Right lobe of liver (tissue), 6 donors: ENCODE data around the gene MCIDAS. TPM values are rescaled to one million over a fixed set of nuclear protein-coding genes. Genes with fewer than 3 reads are reported as not detected.

Experiments
- ATAC-seq, 4 donors: fragments of 200-7000 bp; cut with Tn5 transposase; one replicate each; pipeline ENCODE4 v1.9.1; 2020; ENCODE audit warnings: mild to moderate bottlenecking in 4 of 4, moderate library complexity in 4 of 4
- DNase-seq, 3 donors: peaks; one replicate each; pipeline ENCODE4 v3.0.0-alpha.2; 2020
- H3K27ac ChIP-seq, 3 donors: fragments of 200-600 bp; one replicate each; pipeline ENCODE4 v1.8.0; 2022
- H3K27me3 ChIP-seq, 2 donors: fragments of 200-600 bp; one replicate each; pipeline ENCODE4 v1.8.0; 2022
- H3K36me3 ChIP-seq, 4 donors: fragments of 200-600 bp; sonication (generic) in 1 of 4; one replicate each; pipeline versions ENCODE4 v1.5.1 to v1.8.0; 2017 to 2022; ENCODE audit warnings: control low read depth in 1 of 4
- H3K4me1 ChIP-seq, 4 donors: fragments of 200-600 bp; sonication (generic) in 1 of 4; one replicate each; pipeline versions ENCODE4 v1.5.1 to v1.8.0; 2017 to 2022; ENCODE audit warnings: control low read depth in 1 of 4
- H3K4me3 ChIP-seq, 3 donors: fragments of 200-600 bp; one replicate each; pipeline ENCODE4 v1.8.0; 2022
- H3K9me3 ChIP-seq, 4 donors: fragments of 200-600 bp; sonication (generic) in 1 of 4; one replicate each; pipeline versions ENCODE4 v1.5.1 to v1.8.0; 2017 to 2022; ENCODE audit warnings: control low read depth in 1 of 4
- CTCF ChIP-seq, 4 donors: fragments of 200-600 bp in 3 of 4; fragments of 450-650 bp in 1 of 4; IDR thresholded peaks; one replicate each; pipeline versions ENCODE4 v1.5.1 to v1.8.0; 2016 to 2022; ENCODE audit warnings: antibody characterized with exemption in 4 of 4, mild to moderate bottlenecking in 2 of 4
- POLR2A ChIP-seq: fragments of 450-650 bp; IDR thresholded peaks from one replicate; pipeline ENCODE4 v1.6.1; 2017; ENCODE audit warnings: antibody characterized with exemption, mild to moderate bottlenecking
- WGBS: methylation state at CpG from one replicate; pipeline ENCODE4 v1.1.6; 2018; ENCODE audit warnings: low coverage, low lambda C conversion rate; ENCODE audit not compliant: insufficient coverage; ENCODE audit errors: missing lambda C conversion rate; 5-methylcytosine and 5-hydroxymethylcytosine counted together
- intact Hi-C, 2 donors: fragments of 100-400 bp; cut with DNase I; formaldehyde crosslinking; loops; one replicate each; pipeline versions ENCODE4 v1.11.2 to v1.14.1; 2022
- total RNA-seq, 6 experiments: library from RNA; depleted of rRNA in 2 of 6; stranded (reverse); fragments of >200 nt in 2 of 6; fragmentation: NEBNext Ultra II Directional in 3 of 6; extraction: Animal tissue kit (Norgen Biotek cat#: 25700) in 3 of 6; gene quantifications; one replicate each; pipeline versions ENCODE4 v1.1.0 to v1.2.4, GENCODE V29; 2016 to 2023
- donor health status: DM: no; HTN: yes; CAD: no.
- donor health status: DM: no; HTN: no; CAD: no.
- donor health status: DM: no; HTN: no; CAD: no.
- donor health status: DM: no; HTN: yes; CAD: no.
- donor health status: DM: no; HTN: yes; CAD: no.

MCIDAS gene
- total RNA-seq, 6 experiments from 2014 or later, result not detected

- DNase-seq, result no peak
- 54% methylated on average over 1 of the region's 1 CpG for WGBS
- H3K27me3 ChIP-seq, result no peaks in the 10 kb centered on the region
- H3K36me3 ChIP-seq, result peaks cover 0 to 4% (median under 1%) of the 10 kb centered on the region in 4 donors
- no peak overlapping the region for H3K4me3 ChIP-seq
- intact Hi-C loops, result no loop called here
- no peaks in the 10 kb centered on the region for H3K4me1 ChIP-seq
- TF ChIP-seq POLR2A, result no peak
- TF ChIP-seq CTCF (IDR thresholded peaks at IDR 0.05), result no peak
- H3K9me3 ChIP-seq, result peaks cover 0 to 3% (median 0%) of the 10 kb centered on the region in 4 donors
- no peak overlapping the region for H3K27ac ChIP-seq
- ATAC-seq, result no peak
These were observed 22.9 kb upstream of the MCIDAS start for GRCh38 chr5:55250064-55250463.

- ATAC-seq (no peak), DNase-seq (no peak)
- H3K4me3 ChIP-seq, result no peak overlapping the region
- H3K36me3 ChIP-seq, result no peaks in the 10 kb centered on the region
- TF ChIP-seq POLR2A (no peak), CTCF (IDR thresholded peaks at IDR 0.05) (no peak)
- no peak overlapping the region for H3K27ac ChIP-seq
- H3K9me3 ChIP-seq, result no peaks in the 10 kb centered on the region
- WGBS, result 39% methylated on average over 4 of the region's 4 CpGs
- H3K27me3 ChIP-seq, result no peaks in the 10 kb centered on the region
- H3K4me1 ChIP-seq, result no peaks in the 10 kb centered on the region
- intact Hi-C loops, result no loop called here
These were observed 14.6 kb upstream of the MCIDAS start for GRCh38 chr5:55241746-55242145.

DNA sequence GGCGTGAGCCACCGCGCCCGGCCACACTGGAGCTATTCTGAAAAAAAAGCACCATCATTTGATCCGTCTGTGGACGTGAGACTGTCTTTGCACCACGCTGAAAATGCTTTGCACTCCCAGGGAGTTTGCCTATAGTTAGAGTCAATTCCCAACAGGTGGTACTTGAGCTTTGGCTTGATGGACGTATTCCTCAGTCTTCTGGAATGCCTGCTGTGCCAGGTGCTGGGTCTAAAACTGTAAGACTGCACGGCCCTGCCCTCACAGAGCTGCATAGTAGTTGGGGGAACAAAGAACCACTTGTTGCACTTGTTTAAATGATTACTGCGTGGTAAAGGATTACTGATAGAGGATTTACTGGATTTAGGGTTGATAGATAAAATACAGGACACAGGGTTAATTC is 9.7 kb upstream of the MCIDAS start:
- intact Hi-C loops, result no loop called here

DNA sequence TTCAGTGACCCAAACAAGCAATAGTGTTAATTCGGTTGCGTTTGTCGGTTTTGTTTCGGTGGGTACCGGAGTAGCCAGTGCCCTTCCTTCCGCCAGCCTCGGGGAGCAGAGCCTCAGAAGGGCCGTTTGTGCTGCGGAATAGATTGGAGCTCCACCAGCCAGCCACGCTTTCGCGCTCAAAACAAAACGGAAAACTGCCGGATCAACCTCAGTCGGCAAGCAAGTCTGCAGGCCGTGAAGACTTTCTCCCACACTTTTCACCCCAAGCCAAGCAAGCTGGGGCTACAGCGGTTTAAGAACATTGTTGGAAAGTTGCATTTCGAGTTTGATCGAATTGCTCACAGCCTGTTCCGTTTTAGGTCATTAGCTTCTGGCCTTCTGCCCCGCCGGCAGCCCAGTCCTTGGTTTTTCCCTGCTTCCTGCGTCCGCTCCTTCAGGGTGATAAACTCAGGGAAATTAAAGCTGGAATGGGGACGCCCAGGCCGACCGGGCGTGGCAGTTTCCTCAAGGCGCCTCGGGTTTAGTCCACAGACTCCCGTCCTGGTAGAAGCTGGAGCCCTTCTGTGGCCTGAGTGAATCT is 7.1 kb upstream of the MCIDAS start:
- WGBS, result 3% methylated on average over 17 of the region's 31 CpGs
- ATAC-seq (peak; percentile 23 to 43 (median 34)), DNase-seq (peak in 1 of 3 donors; percentile 26)
- Histone ChIP-seq H3K9me3 (no peaks in the 10 kb centered on the region), H3K27me3 (peaks cover 0 to 41% of the 10 kb centered on the region in 2 donors), H3K27ac (no peak overlapping the region), H3K4me3 (peak overlapping the region; percentile 43 to 55 (median 51)), H3K4me1 (peaks cover 0 to 29% (median 7%) of the 10 kb centered on the region in 4 donors), H3K36me3 (no peaks in the 10 kb centered on the region)
- TF ChIP-seq CTCF (IDR thresholded peaks at IDR 0.05) (no peak), POLR2A (no peak)
- intact Hi-C loops, result no loop called here

More for the DNA sequence above, 9.7 kb upstream of the MCIDAS start:
- Histone ChIP-seq H3K9me3 (no peaks in the 10 kb centered on the region), H3K4me1 (peaks cover 0 to 23% (median 7%) of the 10 kb centered on the region in 4 donors), H3K36me3 (no peaks in the 10 kb centered on the region), H3K4me3 (no peak overlapping the region), H3K27me3 (peaks cover 0 to 16% of the 10 kb centered on the region in 2 donors), H3K27ac (no peak overlapping the region)
- DNase-seq (no peak), ATAC-seq (no peak)
- 73% methylated on average over 9 of the region's 10 CpGs for WGBS
- TF ChIP-seq POLR2A (no peak), CTCF (IDR thresholded peaks at IDR 0.05) (no peak)
